Aorta (tissue), 5 donors: ENCODE results near the gene YTHDF1. TPM values are rescaled to one million over a fixed set of nuclear protein-coding genes. Genes with fewer than 3 reads are reported as not detected.
"Not testable (repeated sequence)": the region's sequence is repeated elsewhere in the genome, so short reads cannot be mapped to it uniquely, and the experiment has no call there.

Experiments
- ATAC-seq: fragments of 200-7000 bp; cut with Tn5 transposase; one replicate; pipeline ENCODE4 v1.9.1; 2022; ENCODE audit warnings: moderate library complexity; ENCODE audit not compliant: low FRiP score
- DNase-seq, 2 donors: peaks; one replicate each; pipeline ENCODE4 v3.0.0-alpha.2; 2020
- H3K27ac ChIP-seq, 2 donors: one replicate each; pipeline ENCODE4 v1.5.1; 2013; ENCODE audit warnings: low read length in 2 of 2, mild to moderate bottlenecking in 2 of 2, moderate library complexity in 2 of 2, control low read depth in 1 of 2, inconsistent platforms in 1 of 2, low read depth in 1 of 2
- H3K27me3 ChIP-seq, 2 donors: one replicate each; pipeline ENCODE4 v1.6.1; 2013; ENCODE audit warnings: control low read depth in 1 of 2, low read length in 1 of 2, mild to moderate bottlenecking in 1 of 2, moderate library complexity in 1 of 2; ENCODE audit not compliant: insufficient read depth in 2 of 2, control insufficient read depth in 1 of 2
- H3K36me3 ChIP-seq, 2 donors: one replicate each; pipeline ENCODE4 v1.6.1; 2013; ENCODE audit warnings: control low read depth in 1 of 2, low read length in 1 of 2, mild to moderate bottlenecking in 1 of 2; ENCODE audit not compliant: insufficient read depth in 2 of 2, control insufficient read depth in 1 of 2
- H3K4me1 ChIP-seq, 2 donors: one replicate each; pipeline ENCODE4 v1.6.1; 2013; ENCODE audit warnings: low read length in 2 of 2, control low read depth in 1 of 2, mild to moderate bottlenecking in 1 of 2, moderate library complexity in 1 of 2; ENCODE audit not compliant: insufficient read depth in 2 of 2, control insufficient read depth in 1 of 2
- H3K4me3 ChIP-seq, 2 donors: one replicate each; pipeline ENCODE4 v1.5.1; 2013; ENCODE audit warnings: low read length in 2 of 2, control low read depth in 1 of 2, mild to moderate bottlenecking in 1 of 2
- H3K9me3 ChIP-seq: one replicate; pipeline ENCODE4 v1.6.1; 2013; ENCODE audit warnings: mild to moderate bottlenecking, low read length; ENCODE audit not compliant: control insufficient read depth
- WGBS, 2 donors: extraction: QIAGEN DNeasy Blood & Tissue Kit; methylation state at CpG; one replicate each; pipeline ENCODE4 v1.1.7; 2013; 5-methylcytosine and 5-hydroxymethylcytosine counted together
- intact Hi-C, 2 donors: fragments of 100-400 bp; cut with DNase I; formaldehyde crosslinking; loops; one replicate each; pipeline versions ENCODE4 v1.14.2 to v1.15.0; 2022
- polyA plus RNA-seq, 2 donors: library from polyadenylated mRNA; stranded (reverse); fragments of 200-250 nt; gene quantifications; one replicate each; pipeline ENCODE4 v1.2.3, GENCODE V29; 2013
- total RNA-seq, 2 donors: library from RNA; stranded (reverse); fragmentation: NEBNext Ultra II Directional; extraction: Animal tissue kit (Norgen Biotek cat#: 25700); gene quantifications; one replicate each; pipeline ENCODE4 v1.2.1, GENCODE V29; 2021
- donor health status: healthy with polysubstance abuse.
- donor health status: Bipolar disorder and iron deficiency.
- donor health status: DM: no; HTN: no; CAD: no.
- donor health status: DM: no; HTN: no; CAD: no.
- donor health status: DM: yes; HTN: yes; CAD: no.

Gene YTHDF1
- total and polyA plus RNA-seq, 4 donors: 19.8 to 30.4 (median 24.7) TPM

DNA sequence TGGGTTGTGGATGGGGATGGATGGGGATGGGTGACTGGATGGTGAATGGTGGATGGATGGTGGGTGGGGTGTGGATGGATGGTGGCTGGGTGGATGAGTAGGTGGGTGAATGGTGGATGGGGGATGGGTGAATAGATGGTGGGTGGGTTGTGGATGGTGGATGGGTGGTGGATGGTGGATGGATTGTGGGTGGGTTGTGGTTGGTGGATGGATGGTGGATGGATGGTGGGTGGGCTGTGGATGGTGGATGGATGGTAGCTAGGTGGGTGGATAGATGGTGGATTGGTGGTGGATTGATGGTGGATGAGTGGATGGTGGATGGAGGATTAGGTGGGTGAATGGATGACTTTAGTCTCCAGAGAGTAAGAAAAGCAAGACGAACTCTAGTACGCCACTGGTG lies 57.6 kb downstream of the YTHDF1 start:
- Histone ChIP-seq H3K4me3 (no peak overlapping the region), H3K9me3 (no peaks in the 10 kb centered on the region), H3K4me1 (no peaks in the 10 kb centered on the region), H3K27me3 (no peaks in the 10 kb centered on the region), H3K27ac (no peak overlapping the region), H3K36me3 (no peaks in the 10 kb centered on the region)
- WGBS, 2 donors: 87 to 88% methylated on average over 2 of the region's 2 CpGs
- ATAC-seq: no peak
- intact Hi-C loops: no loop called here
- DNase-seq: peak; percentile 5 to 24

DNA sequence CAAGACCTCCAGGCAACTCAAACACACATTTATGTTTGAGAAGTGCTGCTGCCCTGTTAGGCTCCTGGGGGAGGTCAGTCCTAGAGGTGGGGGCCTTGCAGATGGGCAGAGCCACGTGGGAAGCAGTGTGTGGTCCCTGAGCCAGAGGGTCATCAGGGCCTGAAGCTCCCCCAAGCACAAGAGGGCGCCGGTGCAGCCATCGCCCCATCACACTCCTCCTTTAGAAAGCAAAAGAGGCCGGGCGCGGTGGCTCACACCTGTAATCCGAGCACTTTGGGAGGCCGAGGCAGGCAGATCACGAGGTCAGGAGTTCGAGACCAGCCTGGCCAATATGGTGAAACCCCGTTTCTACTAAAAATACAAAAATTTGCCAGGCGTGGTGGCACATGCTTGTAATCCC lies 58.5 kb downstream of the YTHDF1 start:
- H3K27ac ChIP-seq, H3K4me1 ChIP-seq, intact Hi-C loops, H3K4me3 ChIP-seq, H3K27me3 ChIP-seq, H3K9me3 ChIP-seq, H3K36me3 ChIP-seq, ATAC-seq: not testable (repeated sequence)
- WGBS, 2 donors: 81 to 82% methylated on average over 13 of the region's 13 CpGs
- DNase-seq: peak in 1 of 2 donors; percentile 21

DNA sequence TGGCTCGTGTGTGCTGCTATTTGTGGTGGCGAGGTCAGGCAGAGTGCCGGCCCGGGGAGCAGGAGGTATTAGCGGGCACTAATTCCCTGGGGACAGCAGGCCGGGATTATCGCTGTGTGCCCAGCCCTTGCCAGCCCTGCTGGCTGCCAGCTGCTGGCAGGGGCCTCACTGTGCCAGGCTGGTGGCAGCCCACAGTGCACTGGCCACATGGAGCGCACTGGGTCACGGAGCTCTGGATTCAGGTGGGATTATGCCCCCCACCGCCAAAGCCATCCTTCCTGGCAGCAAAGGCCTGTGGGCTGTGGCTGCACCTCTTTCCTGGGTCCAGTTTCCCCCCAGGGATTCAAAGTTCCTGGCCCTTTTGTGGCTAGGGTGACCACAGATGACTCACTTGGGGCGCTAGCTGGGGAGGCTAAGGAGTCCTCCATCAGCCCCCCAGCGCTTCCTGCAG lies 59.7 kb downstream of the YTHDF1 start:
- Histone ChIP-seq H3K27ac (no peak overlapping the region), H3K27me3 (no peaks in the 10 kb centered on the region), H3K9me3 (no peaks in the 10 kb centered on the region), H3K4me3 (no peak overlapping the region), H3K4me1 (no peaks in the 10 kb centered on the region), H3K36me3 (no peaks in the 10 kb centered on the region)
- WGBS, 2 donors: 27% methylated on average over 12 of the region's 12 CpGs
- DNase-seq (peak; percentile 42 to 50), ATAC-seq (no peak)
- intact Hi-C loops: no loop called here

DNA sequence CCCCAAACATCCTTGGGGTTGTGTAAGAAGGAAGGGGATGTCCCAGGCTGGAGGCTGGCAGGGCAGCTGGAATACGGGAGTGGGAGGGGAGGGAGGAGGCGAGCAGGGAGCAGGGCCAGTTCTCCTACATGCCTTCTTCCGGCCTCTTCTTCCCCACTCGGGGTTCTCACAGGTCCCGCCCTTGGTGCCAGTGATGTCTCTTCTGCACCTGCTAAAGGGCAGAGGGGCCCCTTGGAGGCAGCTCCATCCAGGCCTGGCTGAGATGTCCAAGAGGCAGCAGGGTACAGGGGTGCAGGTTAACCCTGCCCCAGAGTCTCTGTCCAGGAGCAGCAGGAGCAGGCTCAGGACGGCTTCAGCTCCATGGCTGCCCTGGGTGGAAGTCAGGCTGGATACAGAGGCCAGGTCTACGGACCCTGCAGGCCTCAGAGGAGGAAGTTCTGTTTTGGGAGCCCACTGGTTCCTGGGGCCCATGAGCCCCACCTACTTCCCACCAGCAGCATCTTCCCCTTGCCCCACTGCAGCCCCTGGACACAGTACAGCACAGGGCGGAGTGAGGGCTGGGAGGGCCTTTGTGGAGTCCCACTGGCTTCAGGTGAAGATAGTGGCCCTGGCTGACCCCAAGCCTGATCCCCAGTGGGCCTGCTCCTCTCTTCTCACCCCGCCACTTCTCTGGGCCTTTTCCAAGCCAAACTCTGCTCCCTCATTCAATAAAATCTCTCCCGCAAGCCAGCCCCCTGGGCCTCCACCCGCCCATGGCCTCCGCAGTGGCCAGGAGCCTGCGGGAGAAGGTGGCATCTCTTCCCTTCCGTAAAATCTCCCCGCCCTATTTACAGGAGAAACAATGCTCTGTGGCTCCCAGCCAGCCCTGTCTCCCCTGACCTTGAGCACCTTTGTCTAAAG lies 60.4 kb downstream of the YTHDF1 start:
- no peak for ATAC-seq
- WGBS, 2 donors: 39 to 45% methylated on average over 15 of the region's 15 CpGs
- peak; percentile 17 to 48 for DNase-seq

DNA sequence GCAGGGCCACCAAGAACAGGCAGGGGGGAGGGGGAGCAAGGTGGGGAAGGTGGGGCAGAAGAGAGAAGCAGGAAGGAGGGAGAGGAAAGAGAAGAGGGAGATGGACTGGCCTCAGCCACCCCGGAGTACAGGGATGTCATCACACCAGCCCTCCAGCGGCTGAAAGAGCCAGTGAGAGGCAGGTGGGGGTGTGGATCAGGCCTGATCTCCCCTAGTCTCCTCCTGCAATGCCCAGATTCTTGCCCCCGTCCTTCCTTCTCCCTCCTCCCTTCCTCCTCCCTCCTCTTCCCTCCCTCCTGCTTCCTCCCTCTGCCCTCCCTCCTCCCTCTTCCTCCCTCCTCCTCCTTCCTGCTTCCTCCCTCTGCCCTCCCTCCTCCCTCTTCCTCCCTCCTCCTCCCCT lies 61.5 kb downstream of the YTHDF1 start:
- H3K27ac ChIP-seq: no peak overlapping the region
- H3K4me1 ChIP-seq: no peaks in the 10 kb centered on the region
- no peaks in the 10 kb centered on the region for H3K27me3 ChIP-seq
- 29 to 31% methylated on average over 2 to 3 of the region's 3 CpGs for WGBS, 2 donors
- intact Hi-C loops: no loop called here
- ATAC-seq: no peak
- no peak for DNase-seq
- no peaks in the 10 kb centered on the region for H3K36me3 ChIP-seq
- no peak overlapping the region for H3K4me3 ChIP-seq
- no peaks in the 10 kb centered on the region for H3K9me3 ChIP-seq

More for the DNA sequence above, 60.4 kb downstream of the YTHDF1 start:
- intact Hi-C loops: no loop called here
- Histone ChIP-seq H3K4me3 (no peak overlapping the region), H3K9me3 (no peaks in the 10 kb centered on the region), H3K4me1 (no peaks in the 10 kb centered on the region), H3K27me3 (no peaks in the 10 kb centered on the region), H3K36me3 (no peaks in the 10 kb centered on the region), H3K27ac (no peak overlapping the region)

DNA sequence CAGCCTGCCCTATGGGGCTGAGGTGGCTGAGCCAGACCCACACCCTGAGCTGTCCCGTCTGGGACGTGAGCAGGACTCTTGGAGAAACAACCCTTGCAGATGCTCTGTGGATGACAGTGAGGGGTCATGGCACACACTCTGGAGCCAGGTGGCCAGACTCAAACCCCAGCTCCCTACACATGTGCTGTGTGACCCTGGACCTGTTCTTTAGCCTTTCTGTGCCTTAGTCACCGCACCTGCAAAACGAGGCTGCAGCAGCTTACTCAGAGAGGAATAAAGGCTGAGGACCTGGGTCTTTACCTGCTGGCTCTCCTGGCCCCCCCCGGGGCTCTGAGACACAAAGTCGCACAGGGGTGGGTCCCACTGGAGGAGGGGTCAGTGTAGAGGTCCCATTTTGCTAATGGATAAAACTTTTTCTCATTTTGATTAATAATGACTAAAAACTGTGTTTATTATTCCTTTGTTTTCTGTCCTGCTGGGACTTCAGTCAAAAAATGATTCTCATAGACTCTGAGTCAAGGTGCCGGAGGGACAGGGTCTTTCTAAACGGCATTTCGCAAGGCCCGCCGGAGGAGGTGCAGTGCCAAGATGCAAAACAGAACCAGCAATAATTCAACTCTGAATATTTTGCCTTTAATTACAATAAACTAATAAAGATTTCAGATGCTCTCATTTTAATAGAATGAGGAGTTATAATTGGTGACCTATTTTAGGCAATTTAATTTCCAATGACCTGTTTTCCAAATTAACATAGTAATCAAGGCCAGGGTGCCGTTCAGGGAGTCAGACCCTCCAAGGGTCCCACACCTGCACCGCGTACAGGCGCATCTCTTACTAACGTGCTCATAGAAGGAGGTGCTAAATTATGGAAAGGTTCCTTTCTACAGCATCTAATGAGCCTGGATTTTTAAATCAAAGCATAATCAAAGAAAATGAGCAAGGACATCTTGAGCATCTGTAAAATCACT lies 62.4 kb downstream of the YTHDF1 start:
- no peaks in the 10 kb centered on the region for H3K4me1 ChIP-seq
- DNase-seq: peak; percentile 18 to 35
- intact Hi-C loops: no loop called here
- no peaks in the 10 kb centered on the region for H3K36me3 ChIP-seq
- H3K4me3 ChIP-seq: no peak overlapping the region
- no peak for ATAC-seq
- WGBS, 2 donors: 72 to 74% methylated on average over 16 of the region's 16 CpGs
- peaks cover under 1% of the 10 kb centered on the region for H3K9me3 ChIP-seq
- no peaks in the 10 kb centered on the region for H3K27me3 ChIP-seq
- H3K27ac ChIP-seq: no peak overlapping the region

DNA sequence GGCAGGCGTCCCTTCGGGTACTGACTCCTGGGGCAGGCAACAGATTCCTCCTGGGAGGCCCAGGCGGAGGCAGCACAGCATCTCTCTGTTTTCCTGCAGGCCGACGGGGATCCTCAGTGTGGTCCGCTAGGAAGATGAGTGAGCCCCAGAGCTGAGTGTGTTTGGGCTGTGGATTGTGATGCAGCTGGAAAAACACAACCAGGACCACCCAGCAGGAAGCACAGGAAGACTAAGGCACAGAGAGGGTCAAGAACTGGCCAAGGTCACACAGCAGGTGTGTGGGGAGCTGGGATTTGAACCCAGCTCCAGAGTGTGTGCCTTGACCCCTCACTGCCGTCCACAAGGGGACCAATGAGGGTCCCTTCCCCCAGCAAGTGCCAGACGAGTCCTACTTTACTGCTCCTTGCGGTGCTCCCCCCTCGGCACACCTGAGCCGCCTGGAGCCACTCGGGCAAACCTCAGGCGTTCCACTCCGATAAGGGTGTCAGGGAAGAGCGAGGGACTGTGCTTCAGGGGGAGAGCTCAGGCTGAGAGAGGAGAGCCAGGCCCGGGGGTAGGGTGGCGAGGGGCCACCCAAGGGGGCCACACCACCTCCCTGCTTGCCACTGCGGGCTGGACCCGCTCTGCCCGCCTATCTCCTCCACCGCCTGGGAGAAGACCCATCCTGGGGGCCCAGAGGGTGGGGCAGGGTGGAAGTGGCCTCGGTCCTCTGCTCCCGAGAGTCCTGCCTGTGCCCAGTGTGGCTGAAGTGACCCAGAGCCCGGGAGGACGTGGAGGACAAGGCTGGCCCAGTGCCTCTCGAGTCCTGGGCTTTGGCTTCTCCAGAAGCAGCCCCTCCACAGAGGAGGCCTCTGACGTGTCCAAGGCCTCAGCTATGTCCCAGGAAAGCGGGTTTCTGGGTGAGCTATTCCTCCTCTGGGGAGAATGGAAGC lies 63.3 kb downstream of the YTHDF1 start:
- Histone ChIP-seq H3K4me3 (no peak overlapping the region), H3K9me3 (peaks cover 4% of the 10 kb centered on the region), H3K36me3 (no peaks in the 10 kb centered on the region), H3K27ac (no peak overlapping the region), H3K4me1 (no peaks in the 10 kb centered on the region), H3K27me3 (no peaks in the 10 kb centered on the region)
- ATAC-seq: no peak
- 65 to 68% methylated on average over 26 to 28 of the region's 28 CpGs for WGBS, 2 donors
- peak; percentile 31 to 63 for DNase-seq
- intact Hi-C loops: no loop called here
